Activated CD4-positive, alpha-beta T cell treated with anti-CD3 and anti-CD28 coated beads for 36 hours (primary cell): Measurements from ENCODE around the gene EVA1C. TPM values are rescaled to one million over a fixed set of nuclear protein-coding genes. Genes with fewer than 3 reads are reported as not detected.
"Not testable (repeated sequence)": the region's sequence is repeated elsewhere in the genome, so short reads cannot be mapped to it uniquely, and the experiment has no call there.

Source experiments
- ATAC-seq: fragments of 200-7000 bp; cut with Tn5 transposase; one replicate; pipeline ENCODE4 v1.10.0; 2021; ENCODE audit warnings: mild to moderate bottlenecking, moderate library complexity
- CTCF ChIA-PET: fragments of 350-600 bp; sonication (Branson Sonifier 250); formaldehyde crosslinking; loops from one replicate; lab custom pipeline; 2021; ENCODE audit warnings: antibody characterized with exemption; lab: Charles Lee
- POLR2A ChIA-PET: fragments of 350-600 bp; sonication (Branson Sonifier 250); formaldehyde crosslinking; loops from one replicate; lab custom pipeline; 2021; ENCODE audit warnings: antibody characterized with exemption, inconsistent platforms; lab: Charles Lee
- DNase-seq: peaks from one replicate; pipeline ENCODE4 v3.0.0-alpha.2; 2020
- H3K27ac Mint-ChIP-seq: one replicate; pipeline ENCODE4 v1.8.0; 2021; ENCODE audit warnings: mixed read lengths
- H3K27me3 Mint-ChIP-seq: one replicate; pipeline ENCODE4 v1.8.0; 2021; ENCODE audit warnings: mixed read lengths
- H3K36me3 Mint-ChIP-seq: one replicate; pipeline ENCODE4 v1.8.0; 2021; ENCODE audit warnings: low read depth, mixed read lengths
- H3K4me1 Mint-ChIP-seq: one replicate; pipeline ENCODE4 v1.8.0; 2021; ENCODE audit warnings: mixed read lengths
- H3K4me3 Mint-ChIP-seq: one replicate; pipeline ENCODE4 v1.8.0; 2021; ENCODE audit warnings: mild to moderate bottlenecking, moderate library complexity, mixed read lengths
- H3K9me3 Mint-ChIP-seq: one replicate; pipeline ENCODE4 v1.8.0; 2021; ENCODE audit warnings: low read depth, mixed read lengths
- intact Hi-C, 2 experiments: fragments of 100-400 bp; cut with DNase I in 1 of 2; cut with micrococcal nuclease in 1 of 2; formaldehyde crosslinking; loops; one replicate each; pipeline versions ENCODE4 v1.14.2 to v1.15.1; 2022 to 2024; cut with DNase I, micrococcal nuclease
- total RNA-seq, 2 experiments: library from RNA; stranded (reverse); gene quantifications; one replicate each; pipeline ENCODE4 v1.2.3, GENCODE V29; 2021

Gene EVA1C
- total RNA-seq, 2 experiments from 2014 or later, result 9.3 to 10.4 TPM

DNA sequence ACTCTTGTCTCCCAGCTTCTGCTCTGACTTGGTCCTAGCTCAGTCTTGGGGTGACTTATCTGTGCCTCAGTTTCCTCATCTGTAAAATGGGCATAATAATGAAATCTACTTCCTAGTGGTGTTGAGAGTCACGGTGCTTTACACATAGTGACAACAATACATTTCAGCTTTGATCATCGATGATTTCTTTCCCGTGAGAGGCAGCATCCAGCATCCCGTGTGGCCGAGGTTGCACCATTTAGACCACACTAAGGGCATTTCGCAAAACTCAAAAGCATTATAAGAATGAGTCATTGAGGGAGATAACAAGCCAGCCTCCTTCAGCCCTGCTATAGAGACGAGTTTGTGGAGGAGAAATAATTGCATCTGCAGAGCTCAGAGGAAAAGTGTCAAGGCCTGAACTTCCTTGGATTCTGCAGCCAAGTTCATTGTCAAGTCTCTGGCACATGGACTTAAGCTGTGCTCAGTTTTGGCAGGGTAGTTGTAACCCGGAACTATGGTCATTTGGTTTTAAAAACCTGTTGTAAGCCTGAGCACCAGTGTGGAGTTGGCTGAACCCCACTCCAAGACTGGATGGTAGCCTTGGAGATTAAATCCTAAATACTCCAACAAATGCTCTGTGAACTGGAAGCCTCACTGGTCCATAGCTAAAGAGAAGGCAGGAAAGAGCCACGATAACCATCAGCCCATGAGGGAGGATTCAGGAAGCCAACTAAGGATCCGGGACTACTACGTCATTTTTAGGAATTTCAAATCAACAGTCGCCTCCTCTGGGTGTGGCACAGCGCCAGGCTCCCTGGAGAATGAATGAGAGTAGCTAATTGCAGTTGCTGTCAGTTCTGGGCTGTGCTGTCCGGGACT lies 108.6 kb downstream of the EVA1C start:
- Mint-ChIP-seq H3K9me3 (no peaks in the 10 kb centered on the region), H3K4me1 (no peaks in the 10 kb centered on the region), H3K27ac (no peak overlapping the region), H3K27me3 (no peaks in the 10 kb centered on the region), H3K4me3 (no peak overlapping the region), H3K36me3 (peaks cover 5% of the 10 kb centered on the region)
- ChIA-PET POLR2A (no interaction called here), CTCF (no interaction called here)
- DNase-seq (no peak), ATAC-seq (no peak)
- intact Hi-C loops, result no loop called here

DNA sequence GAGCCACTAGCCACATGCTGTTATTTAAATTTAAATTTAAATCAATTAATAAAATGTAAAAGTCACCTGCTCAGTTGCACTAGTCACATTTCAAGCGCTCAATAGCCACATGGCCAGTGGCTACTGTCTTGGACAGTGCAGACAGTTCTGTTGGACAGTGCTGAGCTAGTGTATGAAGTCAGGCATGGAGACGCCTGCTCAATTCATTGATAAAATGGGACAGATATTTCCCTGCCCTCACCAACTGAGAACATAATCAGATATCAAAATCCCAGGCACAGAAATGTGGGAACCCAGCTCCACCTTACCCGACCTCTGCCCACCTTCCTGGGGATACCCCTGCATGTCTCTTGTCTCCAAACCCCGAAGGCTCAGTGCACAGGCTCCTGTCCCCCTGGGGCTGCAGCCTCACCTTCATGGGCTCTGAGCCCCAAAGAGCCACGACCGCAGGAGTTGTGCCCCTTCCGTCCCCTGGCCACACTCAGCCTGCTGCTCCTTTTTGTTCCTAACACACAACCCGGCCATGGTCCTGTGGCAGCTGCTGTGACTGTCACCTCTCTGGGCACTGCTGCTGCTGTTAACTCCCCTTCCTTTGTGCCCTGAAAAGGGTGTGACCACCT lies 109.3 kb downstream of the EVA1C start:
- ATAC-seq (no peak), DNase-seq (no peak)
- no peaks in the 10 kb centered on the region for H3K9me3 Mint-ChIP-seq
- H3K4me3 Mint-ChIP-seq, result no peak overlapping the region
- ChIA-PET CTCF (no interaction called here), POLR2A (no interaction called here)
- H3K27ac Mint-ChIP-seq, result no peak overlapping the region
- H3K4me1 Mint-ChIP-seq, result no peaks in the 10 kb centered on the region
- H3K36me3 Mint-ChIP-seq, result peaks cover 5% of the 10 kb centered on the region
- intact Hi-C loops, result no loop called here
- no peaks in the 10 kb centered on the region for H3K27me3 Mint-ChIP-seq

DNA sequence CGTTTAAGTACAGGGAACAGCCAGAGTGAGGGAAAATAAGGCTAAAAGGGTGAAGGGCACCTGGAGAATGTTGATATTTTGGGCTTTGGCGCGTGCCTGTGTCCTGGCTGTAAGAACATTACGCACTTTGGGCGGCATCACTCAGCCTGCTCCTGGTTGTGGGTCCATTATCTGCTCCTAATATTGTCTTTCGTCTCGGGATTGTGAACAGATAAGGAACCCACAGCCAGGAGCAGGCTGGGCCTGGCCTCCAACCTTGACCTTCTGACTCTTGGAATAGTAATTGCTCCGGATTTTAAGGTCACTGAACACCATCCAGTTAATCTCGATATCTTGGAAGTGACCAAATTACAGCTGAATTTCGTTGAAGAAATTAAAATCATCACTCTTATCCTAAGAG lies 111.0 kb downstream of the EVA1C start:
- intact Hi-C loops, result no loop called here
- H3K36me3 Mint-ChIP-seq, result no peaks in the 10 kb centered on the region
- H3K27me3 Mint-ChIP-seq, result no peaks in the 10 kb centered on the region
- no peak overlapping the region for H3K4me3 Mint-ChIP-seq
- H3K9me3 Mint-ChIP-seq, result no peaks in the 10 kb centered on the region
- ChIA-PET CTCF (interaction anchor here (0.7 kb wide), 1 partner anchor 122 kb away, joined by 6 read pairs; no protein-coding TSS in a partner anchor), POLR2A (no interaction called here)
- DNase-seq, result no peak
- H3K4me1 Mint-ChIP-seq, result no peaks in the 10 kb centered on the region
- no peak overlapping the region for H3K27ac Mint-ChIP-seq
- ATAC-seq, result no peak

DNA sequence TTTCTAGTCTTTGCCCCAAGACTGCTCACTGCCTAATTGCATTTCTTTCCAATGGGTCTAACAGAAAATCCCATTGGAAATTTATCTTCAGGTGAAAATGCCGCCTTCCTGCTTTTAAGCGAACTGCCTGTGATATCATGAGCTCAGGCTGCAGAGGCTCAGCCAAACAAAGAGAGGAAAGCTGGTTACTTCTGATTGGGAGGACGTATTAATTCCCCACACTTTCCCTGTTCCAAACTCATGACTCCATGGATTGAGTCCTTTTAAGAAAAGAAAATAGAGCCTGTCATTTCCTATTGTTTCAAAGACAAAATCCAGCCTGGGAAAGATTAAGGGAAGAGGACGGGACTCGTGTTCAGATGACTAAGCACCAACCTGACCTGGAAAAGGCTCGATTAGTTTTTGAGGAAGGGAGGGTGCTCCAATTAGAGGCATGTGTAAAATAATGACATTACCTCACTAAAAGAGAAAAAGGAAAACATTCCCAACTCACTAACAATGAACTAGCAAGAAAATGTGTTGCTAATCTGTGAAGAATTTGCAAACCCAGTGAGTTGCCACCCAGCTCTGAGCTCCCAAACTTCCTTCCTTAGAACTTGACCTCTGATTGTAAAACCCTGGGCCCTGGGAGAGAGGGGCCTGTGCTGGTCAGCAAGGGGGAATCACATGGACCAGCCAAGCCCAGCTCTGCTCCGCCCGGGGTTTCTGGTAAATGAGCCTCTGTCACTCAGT lies 111.6 kb downstream of the EVA1C start:
- H3K9me3 Mint-ChIP-seq, result no peaks in the 10 kb centered on the region
- H3K4me1 Mint-ChIP-seq, result no peaks in the 10 kb centered on the region
- ChIA-PET CTCF (interaction anchor here (0.5 to 1.1 kb wide), 6 partner anchors 41 to 1377 kb away, joined by 3 to 6 read pairs (median 4); no protein-coding TSS in a partner anchor), POLR2A (no interaction called here)
- H3K27me3 Mint-ChIP-seq, result no peaks in the 10 kb centered on the region
- ATAC-seq, result no peak
- H3K27ac Mint-ChIP-seq, result no peak overlapping the region
- no peak overlapping the region for H3K4me3 Mint-ChIP-seq
- intact Hi-C loops, result no loop called here
- no peak for DNase-seq
- H3K36me3 Mint-ChIP-seq, result no peaks in the 10 kb centered on the region

DNA sequence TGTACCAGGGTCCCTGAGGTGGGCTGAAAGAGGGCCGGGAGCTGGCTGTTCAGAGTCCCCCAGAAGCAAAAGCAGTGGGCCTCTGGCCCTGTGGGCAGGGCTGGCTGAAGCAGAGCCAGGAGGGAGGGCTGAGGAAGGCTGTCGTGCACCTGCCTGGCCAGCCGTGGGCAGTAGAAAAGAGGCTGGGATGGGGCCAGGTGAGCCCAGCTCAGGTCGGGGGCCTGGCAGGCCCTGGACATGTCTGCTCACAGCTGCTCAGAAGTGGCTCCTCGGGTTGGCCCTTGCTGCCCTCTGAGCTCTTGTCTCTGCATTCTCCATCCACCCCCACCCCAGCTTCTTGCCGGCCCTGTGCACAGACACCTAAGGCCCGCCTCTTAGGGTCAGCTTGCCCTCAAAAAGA lies 112.8 kb downstream of the EVA1C start:
- no peak overlapping the region for H3K27ac Mint-ChIP-seq
- no peaks in the 10 kb centered on the region for H3K4me1 Mint-ChIP-seq
- intact Hi-C loops, result no loop called here
- no peaks in the 10 kb centered on the region for H3K27me3 Mint-ChIP-seq
- ChIA-PET POLR2A (no interaction called here), CTCF (interaction anchor here (0.8 to 1.1 kb wide), 2 partner anchors 45 to 123 kb away, joined by 3 to 4 read pairs; no protein-coding TSS in a partner anchor)
- ATAC-seq (no peak), DNase-seq (no peak)
- H3K36me3 Mint-ChIP-seq, result no peaks in the 10 kb centered on the region
- no peak overlapping the region for H3K4me3 Mint-ChIP-seq
- no peaks in the 10 kb centered on the region for H3K9me3 Mint-ChIP-seq

DNA sequence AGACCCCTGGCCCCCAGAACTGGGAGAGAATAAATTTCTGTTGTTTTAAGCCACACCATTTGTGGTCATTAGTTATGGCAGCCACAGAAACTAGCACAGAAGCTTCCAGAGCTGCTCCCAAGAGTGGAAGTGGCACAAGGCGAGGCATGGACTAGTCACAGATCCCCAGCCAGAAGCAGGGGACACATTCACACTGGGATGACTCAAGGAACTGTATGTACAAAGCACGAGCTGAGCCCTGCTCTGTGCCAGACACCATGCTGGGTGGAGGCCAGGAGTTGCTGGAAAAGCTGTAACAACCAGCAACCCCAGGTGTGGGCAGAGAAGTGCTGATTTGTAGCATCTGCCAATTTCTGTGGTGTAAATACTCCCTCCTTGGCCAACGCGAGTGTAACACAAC lies 117.2 kb downstream of the EVA1C start:
- Mint-ChIP-seq H3K9me3 (no peaks in the 10 kb centered on the region), H3K27ac (no peak overlapping the region), H3K36me3 (no peaks in the 10 kb centered on the region), H3K4me3 (no peak overlapping the region), H3K27me3 (no peaks in the 10 kb centered on the region), H3K4me1 (no peaks in the 10 kb centered on the region)
- DNase-seq (no peak), ATAC-seq (no peak)
- intact Hi-C loops, result no loop called here
- ChIA-PET CTCF (interaction anchor here (0.8 kb wide), 1 partner anchor 129 kb away, joined by 4 read pairs; no protein-coding TSS in a partner anchor), POLR2A (no interaction called here)

DNA sequence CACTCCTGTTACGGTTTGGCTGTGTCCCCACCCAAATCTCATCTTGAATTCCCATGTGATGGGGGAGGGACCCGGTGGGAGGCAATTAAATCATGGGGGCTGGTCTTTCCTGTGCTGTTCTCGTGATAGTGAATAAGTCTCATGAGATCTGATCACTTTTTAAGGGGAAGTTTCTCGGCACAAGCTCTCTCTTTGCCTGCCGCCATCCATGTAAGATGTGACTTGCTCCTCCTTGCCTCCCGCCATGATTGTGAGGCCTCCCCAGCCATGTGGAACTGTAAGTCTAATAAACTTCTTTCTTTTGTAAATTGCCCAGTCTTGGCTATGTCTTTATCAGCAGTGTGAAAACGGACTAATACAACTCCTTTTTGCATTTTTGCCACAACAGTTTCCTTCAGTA lies 118.3 kb downstream of the EVA1C start:
- DNase-seq, H3K27ac Mint-ChIP-seq, H3K27me3 Mint-ChIP-seq, H3K4me3 Mint-ChIP-seq, H3K9me3 Mint-ChIP-seq, H3K36me3 Mint-ChIP-seq, intact Hi-C loops, ATAC-seq, H3K4me1 Mint-ChIP-seq, POLR2A ChIA-PET: not testable (repeated sequence)
- CTCF ChIA-PET, result interaction anchor here (0.8 kb wide), 1 partner anchor 127 kb away, joined by 4 read pairs; no protein-coding TSS in a partner anchor

DNA sequence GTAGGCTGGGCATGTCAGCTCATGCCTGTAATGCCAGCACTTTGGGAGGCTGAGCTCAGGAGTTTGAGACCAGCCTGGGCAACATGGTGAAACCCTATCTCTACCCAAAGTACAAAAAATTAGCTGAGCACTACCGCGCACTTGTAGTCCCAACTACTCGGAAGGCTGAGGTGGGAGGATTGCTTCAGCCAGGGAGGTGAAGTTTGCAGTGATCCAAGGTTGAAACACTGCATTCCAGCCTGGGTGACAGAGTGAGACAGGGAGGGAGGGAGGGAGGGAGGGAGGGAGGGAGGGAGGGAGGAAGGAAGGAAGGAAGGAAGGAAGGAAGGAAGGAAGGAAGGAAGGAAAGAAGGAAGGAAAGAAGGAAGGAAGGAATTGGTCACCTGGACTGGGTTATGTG lies 119.1 kb downstream of the EVA1C start:
- DNase-seq, ATAC-seq, intact Hi-C loops, H3K9me3 Mint-ChIP-seq, H3K27me3 Mint-ChIP-seq, POLR2A ChIA-PET, H3K27ac Mint-ChIP-seq, H3K4me3 Mint-ChIP-seq, H3K4me1 Mint-ChIP-seq, H3K36me3 Mint-ChIP-seq, CTCF ChIA-PET: not testable (repeated sequence)

DNA sequence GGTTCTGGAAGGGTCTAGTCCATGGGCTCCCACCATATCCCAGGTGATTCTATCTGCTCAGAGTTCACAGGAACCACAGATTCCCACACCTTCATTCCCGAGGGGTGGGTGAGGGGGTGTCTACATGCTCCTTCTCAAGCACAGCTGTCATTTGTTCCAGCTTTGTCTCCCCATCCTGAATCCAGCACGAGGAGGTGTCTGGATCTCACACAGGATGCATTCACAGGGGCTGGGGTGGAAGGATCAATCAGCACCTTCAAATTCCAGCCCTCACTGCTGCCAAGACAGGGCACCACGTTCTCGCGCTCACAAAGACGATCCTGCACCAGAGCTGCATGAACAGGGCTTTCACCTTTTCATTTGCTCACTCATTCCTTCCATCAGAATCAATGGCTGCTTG lies 120.1 kb downstream of the EVA1C start:
- Mint-ChIP-seq H3K27me3 (no peaks in the 10 kb centered on the region), H3K4me1 (peaks cover 8% of the 10 kb centered on the region), H3K27ac (no peak overlapping the region), H3K36me3 (no peaks in the 10 kb centered on the region), H3K4me3 (no peak overlapping the region), H3K9me3 (no peaks in the 10 kb centered on the region)
- DNase-seq (no peak), ATAC-seq (no peak)
- POLR2A ChIA-PET, result no interaction called here
- CTCF ChIA-PET, result no interaction called here
- intact Hi-C loops, result no loop called here

DNA sequence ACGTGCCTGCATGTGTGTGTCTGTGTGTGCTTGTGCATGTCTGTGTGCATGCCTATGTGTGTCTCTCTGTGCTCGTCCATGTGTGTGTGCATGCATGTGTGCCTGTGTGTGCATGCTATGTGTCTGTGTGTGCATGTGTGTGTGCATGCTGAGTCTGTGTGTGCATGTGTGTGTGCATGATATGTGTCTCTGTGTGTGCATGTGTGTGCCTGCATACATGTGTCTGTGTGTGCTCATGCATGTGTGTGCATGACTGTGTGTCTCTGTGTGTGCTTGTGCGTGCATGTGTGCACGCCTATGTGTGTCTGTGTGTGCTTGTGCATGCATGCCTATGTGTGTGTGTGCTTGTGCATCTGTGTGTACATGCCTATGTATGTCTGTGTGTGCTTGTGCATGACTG lies 120.5 kb downstream of the EVA1C start:
- intact Hi-C loops, result no loop called here
- ChIA-PET POLR2A (no interaction called here), CTCF (no interaction called here)
- Mint-ChIP-seq H3K9me3 (no peaks in the 10 kb centered on the region), H3K27me3 (no peaks in the 10 kb centered on the region), H3K36me3 (no peaks in the 10 kb centered on the region), H3K27ac (no peak overlapping the region), H3K4me3 (no peak overlapping the region), H3K4me1 (peaks cover 8% of the 10 kb centered on the region)
- DNase-seq (no peak), ATAC-seq (no peak)

DNA sequence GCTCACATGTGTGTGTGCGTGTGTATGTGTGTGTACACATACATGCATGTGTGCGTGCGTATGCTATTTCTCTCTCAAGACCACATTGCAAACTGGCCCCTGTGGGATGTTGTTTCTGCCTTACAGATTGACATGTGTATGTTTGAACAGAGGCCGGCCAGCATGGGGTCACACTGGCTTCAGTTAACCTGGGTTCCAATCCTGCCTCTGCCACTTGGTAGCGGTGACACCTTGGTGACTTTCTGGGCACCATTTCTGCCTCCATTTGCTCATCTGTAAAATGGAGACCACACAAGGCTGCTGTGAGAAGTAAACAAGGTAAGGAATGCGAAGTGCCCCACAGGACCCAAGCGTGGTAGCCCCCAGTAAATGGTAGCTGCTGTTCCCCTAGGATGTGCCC lies 121.1 kb downstream of the EVA1C start:
- DNase-seq (no peak), ATAC-seq (no peak)
- ChIA-PET CTCF (no interaction called here), POLR2A (no interaction called here)
- Mint-ChIP-seq H3K4me1 (peaks cover 11% of the 10 kb centered on the region), H3K36me3 (no peaks in the 10 kb centered on the region), H3K4me3 (no peak overlapping the region), H3K27ac (no peak overlapping the region), H3K27me3 (no peaks in the 10 kb centered on the region), H3K9me3 (no peaks in the 10 kb centered on the region)
- intact Hi-C loops, result no loop called here
